Caco-2 (cell line): ENCODE results near the gene SOX2. TPM values are rescaled to one million over a fixed set of nuclear protein-coding genes. Genes with fewer than 3 reads are reported as not detected.

Experiments used
- BruUV-seq: library from RNA; stranded (reverse); fragments of 400-500 nt; replicated peaks from 2 replicates; lab custom pipeline; 2021; lab: Mats Ljungman, UMichigan
- CTCF ChIA-PET: fragments of 300-600 bp; sonication (Branson Sonifier 250); formaldehyde crosslinking; loops from one replicate; lab custom pipeline; 2022; ENCODE audit warnings: antibody characterized with exemption; lab: Charles Lee
- POLR2A ChIA-PET: fragments of 300-600 bp; sonication (Branson Sonifier 250); formaldehyde crosslinking; loops from one replicate; lab custom pipeline; 2022; ENCODE audit warnings: antibody characterized with exemption; lab: Charles Lee
- DNase-seq, 2 experiments: peaks; one replicate each; pipeline versions ENCODE4 v3.0.0 to v3.0.0-alpha.2; 2020 to 2022
- H3K27me3 ChIP-seq: replicated peaks from 2 replicates; pipeline ENCODE4 v1.6.0; 2011; ENCODE audit warnings: low read length; ENCODE audit not compliant: control insufficient read depth, insufficient read depth
- H3K36me3 ChIP-seq: 2 replicates; pipeline ENCODE4 v1.5.1; 2011; ENCODE audit warnings: low read length; ENCODE audit not compliant: control insufficient read depth, insufficient read depth
- H3K4me1 ChIP-seq: fragments of 250-450 bp; sonication (Bioruptor Pico); 2 replicates; pipeline ENCODE4 v1.5.1; 2020; ENCODE audit warnings: mild to moderate bottlenecking
- H3K4me3 ChIP-seq: 2 replicates; pipeline ENCODE4 v1.5.1; 2011; ENCODE audit warnings: low read depth, mild to moderate bottlenecking, control low read depth, low read length
- H3K9me3 ChIP-seq: fragments of 250-450 bp; sonication (Bioruptor Pico); 2 replicates; pipeline ENCODE4 v1.5.1; 2020; ENCODE audit warnings: mild to moderate bottlenecking, moderate library complexity
- H3K27ac Mint-ChIP-seq: one replicate; pipeline ENCODE4 v1.8.0; 2022; ENCODE audit warnings: mixed read lengths; ENCODE audit not compliant: unreplicated experiment
- H3K27me3 Mint-ChIP-seq: one replicate; pipeline ENCODE4 v1.8.0; 2022; ENCODE audit warnings: mixed read lengths; ENCODE audit not compliant: insufficient read depth, unreplicated experiment
- H3K36me3 Mint-ChIP-seq: one replicate; pipeline ENCODE4 v1.8.0; 2022; ENCODE audit warnings: mild to moderate bottlenecking, mixed read lengths; ENCODE audit not compliant: insufficient read depth, unreplicated experiment
- H3K4me1 Mint-ChIP-seq: one replicate; pipeline ENCODE4 v1.8.0; 2022; ENCODE audit warnings: low read depth, mixed read lengths; ENCODE audit not compliant: unreplicated experiment
- H3K4me3 Mint-ChIP-seq: one replicate; pipeline ENCODE4 v1.8.0; 2022; ENCODE audit warnings: mild to moderate bottlenecking, moderate library complexity, mixed read lengths; ENCODE audit not compliant: unreplicated experiment
- H3K9me3 Mint-ChIP-seq: one replicate; pipeline ENCODE4 v1.8.0; 2022; ENCODE audit warnings: mixed read lengths; ENCODE audit not compliant: unreplicated experiment
- CTCF ChIP-seq, 2 experiments: fragments of 200-600 bp in 1 of 2; IDR thresholded peaks; 1 replicate in 1 of 2; 2 replicates in 1 of 2; pipeline versions ENCODE4 v1.5.1 to v1.8.0; 2011 to 2022; ENCODE audit warnings: antibody characterized with exemption in 1 of 2, control low read depth in 1 of 2, inconsistent platforms in 1 of 2, low read depth in 1 of 2, low read length in 1 of 2, mild to moderate bottlenecking in 1 of 2, moderate library complexity in 1 of 2; ENCODE audit not compliant: insufficient read depth in 1 of 2, severe bottlenecking in 1 of 2, unreplicated experiment in 1 of 2
- intact Hi-C: fragments of 100-400 bp; cut with micrococcal nuclease; formaldehyde crosslinking; loops from one replicate; pipeline ENCODE4 v1.10.0; 2022; ENCODE audit not compliant: unreplicated experiment
- total RNA-seq: library from RNA; stranded (reverse); gene quantifications from 2 replicates; pipeline ENCODE4 v1.2.3, GENCODE V29; 2022

Gene SOX2
- total RNA-seq, 1 experiment from 2014 or later = 34.1 TPM

- ChIA-PET CTCF (no interaction called here), POLR2A (no interaction called here)
- H3K4me3 ChIP-seq = no peak overlapping the region
- Mint-ChIP-seq H3K4me3 (no peak overlapping the region), H3K9me3 (no peaks in the 10 kb centered on the region), H3K36me3 (peaks cover 4% of the 10 kb centered on the region), H3K4me1 (peaks cover 1% of the 10 kb centered on the region), H3K27ac (no peak overlapping the region), H3K27me3 (no peaks in the 10 kb centered on the region)
- no peaks in the 10 kb centered on the region for H3K9me3 ChIP-seq
- H3K4me1 ChIP-seq = peaks cover 10% of the 10 kb centered on the region
- intact Hi-C loops = no loop called here
- H3K27me3 ChIP-seq = no peaks in the 10 kb centered on the region
- TF ChIP-seq CTCF (IDR thresholded peaks at IDR 0.05; ENCODE audit: insufficient read depth in 1 of 2, low read depth in 1 of 2, low read length in 1 of 2, severe bottlenecking in 1 of 2, unreplicated experiment in 1 of 2) = no peak
- DNase-seq = no peak
- no TSS peak for BruUV-seq
- H3K36me3 ChIP-seq = no peaks in the 10 kb centered on the region
These were observed 12.0 kb downstream of the SOX2 start for GRCh38 chr3:181723625-181724191.

- H3K36me3 Mint-ChIP-seq = peaks cover 4% of the 10 kb centered on the region
- no peaks in the 10 kb centered on the region for H3K27me3 Mint-ChIP-seq
- Histone ChIP-seq H3K36me3 (no peaks in the 10 kb centered on the region), H3K4me1 (peaks cover 10% of the 10 kb centered on the region), H3K9me3 (no peaks in the 10 kb centered on the region), H3K4me3 (no peak overlapping the region), H3K27me3 (no peaks in the 10 kb centered on the region)
- no TSS peak for BruUV-seq
- no peak for TF ChIP-seq CTCF (IDR thresholded peaks at IDR 0.05; ENCODE audit: insufficient read depth in 1 of 2, low read depth in 1 of 2, low read length in 1 of 2, severe bottlenecking in 1 of 2, unreplicated experiment in 1 of 2)
- intact Hi-C loops = no loop called here
- no peak for DNase-seq
- POLR2A ChIA-PET = no interaction called here
- H3K4me3 Mint-ChIP-seq = no peak overlapping the region
- no peaks in the 10 kb centered on the region for H3K4me1 Mint-ChIP-seq
- CTCF ChIA-PET = no interaction called here
- no peak overlapping the region for H3K27ac Mint-ChIP-seq
- no peaks in the 10 kb centered on the region for H3K9me3 Mint-ChIP-seq
These were observed 12.7 kb downstream of the SOX2 start for GRCh38 chr3:181724192-181724965.

GRCh38 chr3:181725131-181725731 lies 13.5 kb downstream of the SOX2 start:
- peaks cover 4% of the 10 kb centered on the region for H3K36me3 Mint-ChIP-seq
- no peaks in the 10 kb centered on the region for H3K9me3 ChIP-seq
- no peak overlapping the region for H3K4me3 Mint-ChIP-seq
- TF ChIP-seq CTCF (IDR thresholded peaks at IDR 0.05; ENCODE audit: insufficient read depth in 1 of 2, low read depth in 1 of 2, low read length in 1 of 2, severe bottlenecking in 1 of 2, unreplicated experiment in 1 of 2) = no peak
- no peak for DNase-seq
- no peak overlapping the region for H3K4me3 ChIP-seq
- no peaks in the 10 kb centered on the region for H3K27me3 ChIP-seq
- intact Hi-C loops = loop anchor here (5.0 kb wide), 1 partner anchor 222 kb away; no protein-coding TSS in a partner anchor
- ChIA-PET CTCF (no interaction called here), POLR2A (no interaction called here)
- no peak overlapping the region for H3K27ac Mint-ChIP-seq
- no TSS peak for BruUV-seq
- no peaks in the 10 kb centered on the region for H3K4me1 Mint-ChIP-seq
- H3K36me3 ChIP-seq = no peaks in the 10 kb centered on the region
- H3K27me3 Mint-ChIP-seq = no peaks in the 10 kb centered on the region
- peaks cover 10% of the 10 kb centered on the region for H3K4me1 ChIP-seq
- no peaks in the 10 kb centered on the region for H3K9me3 Mint-ChIP-seq
